ENCODE data around the gene UNC5B. TPM values are rescaled to one million over a fixed set of nuclear protein-coding genes. Genes with fewer than 3 reads are reported as not detected.
A peak's percentile ranks its signal among the peaks of the same experiment; 100 is the strongest.

Gene UNC5B
- total RNA-seq, 1 experiment from 2014 or later = 22.0 TPM

DNA sequence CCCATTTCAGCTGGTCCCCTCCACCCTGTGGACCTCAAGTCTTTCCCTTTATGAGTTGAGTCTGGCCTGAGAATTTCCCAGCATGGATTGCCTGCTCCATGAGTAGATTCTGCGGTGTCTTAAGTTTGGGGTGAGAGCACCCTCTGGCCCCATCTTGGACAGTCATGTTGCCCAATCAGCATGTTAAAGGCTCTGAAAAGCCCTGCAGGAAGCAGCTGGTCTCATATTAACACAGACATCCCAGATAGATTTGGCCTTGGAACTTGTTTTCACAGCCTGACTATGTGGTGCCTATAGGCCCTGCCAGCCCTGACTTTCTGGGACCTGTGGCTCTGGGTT lies 91.2 kb downstream of the UNC5B start:
- no peaks in the 10 kb centered on the region for H3K9me3 ChIP-seq (ENCODE audit: control insufficient read depth in 1 of 2, insufficient read depth in 1 of 2, low read depth in 1 of 2, low read length in 2 of 2)
- H3K27ac ChIP-seq (ENCODE audit: low read depth, low read length) = no peak overlapping the region
- ATAC-seq (peak; percentile 22; the same call in 1 of the 2 replicates), DNase-seq (ENCODE audit: low read depth, low spot score) (no peak)
- H3K79me2 ChIP-seq (ENCODE audit: insufficient read depth, low read length) = no peaks in the 10 kb centered on the region
- RAD21 ChIA-PET (ENCODE audit: low non-redundant PET in 1 of 2, low total read pairs in 2 of 2, uncharacterized antibody in 2 of 2, unreplicated experiment in 2 of 2) = no interaction called here
- peaks cover 0 to 8% of the 10 kb centered on the region in 2 experiments; a peak in 2 of 4 replicates for H3K4me1 ChIP-seq (ENCODE audit: control insufficient read depth in 1 of 2, insufficient read depth in 2 of 2, low read length in 2 of 2)
- TF ChIP-seq TCF7L2 (IDR thresholded peaks at IDR 0.05; ENCODE audit: borderline replicate concordance, extremely low read depth, insufficient read depth, insufficient read length) (no peak), POLR2AphosphoS5 (IDR thresholded peaks at IDR 0.05; ENCODE audit: low read depth, low read length) (no peak), CEBPB (IDR thresholded peaks at IDR 0.05; ENCODE audit: low read depth) (no peak), ELF1 (IDR thresholded peaks at IDR 0.05; ENCODE audit: borderline replicate concordance, low read depth) (no peak), POLR2A (IDR thresholded peaks at IDR 0.05; ENCODE audit: borderline replicate concordance, extremely low read depth, insufficient read depth, insufficient read length) (no peak), FOSL1 (IDR thresholded peaks at IDR 0.05; ENCODE audit: low read depth) (no peak), JUND (IDR thresholded peaks at IDR 0.05) (no peak)
- TF ChIP-seq, protein P1, sequence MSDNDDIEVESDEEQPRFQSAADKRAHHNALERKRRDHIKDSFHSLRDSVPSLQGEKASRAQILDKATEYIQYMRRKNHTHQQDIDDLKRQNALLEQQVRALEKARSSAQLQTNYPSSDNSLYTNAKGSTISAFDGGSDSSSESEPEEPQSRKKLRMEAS (IDR thresholded peaks at IDR 0.05) = no peak
- H3K4me3 ChIP-seq (replicated peaks in 1 of 2; ENCODE audit: low read depth in 1 of 2, low read length in 2 of 2) = no peak overlapping the region
- H3K9ac ChIP-seq (ENCODE audit: low read length) = no peak overlapping the region
- CTCF ChIA-PET = no interaction called here
- H3K4me2 ChIP-seq (ENCODE audit: low read length) = no peak overlapping the region
- BruUV-seq (replicated peaks) = no TSS peak
- peaks cover 0 to 6% of the 10 kb centered on the region in 2 experiments; a peak in 1 of 4 replicates for H3K36me3 ChIP-seq (ENCODE audit: control insufficient read depth in 1 of 2, insufficient read depth in 2 of 2, low read length in 2 of 2)
- intact Hi-C loops (cut with micrococcal nuclease) = no loop called here
- POLR2A ChIA-PET = no interaction called here
- no peaks in the 10 kb centered on the region for H4K20me1 ChIP-seq (ENCODE audit: insufficient read depth)
- no peaks in the 10 kb centered on the region for H3K27me3 ChIP-seq (ENCODE audit: insufficient read depth, low read length)
- no peaks in the 10 kb centered on the region for H3K9me2 ChIP-seq (ENCODE audit: insufficient read depth)
- no peak overlapping the region for H2AFZ ChIP-seq (ENCODE audit: low read depth, low read length, poor library complexity, severe bottlenecking)

DNA sequence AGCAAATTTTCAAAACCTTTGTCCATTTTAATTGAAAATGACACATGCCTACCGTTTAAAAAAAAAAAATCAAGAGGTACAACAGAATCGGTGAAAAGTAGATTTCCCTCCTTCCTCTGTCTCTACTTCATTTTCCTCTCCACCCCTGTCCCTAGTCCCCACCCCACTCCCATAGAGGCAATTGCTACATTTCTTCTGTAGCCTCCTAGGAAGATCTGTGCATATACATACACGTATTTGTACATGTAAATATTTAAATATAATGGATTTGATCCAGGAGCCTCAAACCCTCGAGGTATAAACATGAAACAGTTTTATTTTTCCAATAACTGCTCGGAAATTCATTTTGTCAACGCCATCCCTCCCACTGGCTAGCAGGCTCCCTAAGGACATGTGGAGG lies 92.5 kb downstream of the UNC5B start:
- H3K4me1 ChIP-seq (ENCODE audit: control insufficient read depth in 1 of 2, insufficient read depth in 2 of 2, low read length in 2 of 2) = peaks cover 0 to 8% of the 10 kb centered on the region in 2 experiments; a peak in 2 of 4 replicates
- no peaks in the 10 kb centered on the region for H3K9me2 ChIP-seq (ENCODE audit: insufficient read depth)
- no peaks in the 10 kb centered on the region for H3K36me3 ChIP-seq (ENCODE audit: control insufficient read depth in 1 of 2, insufficient read depth in 2 of 2, low read length in 2 of 2)
- ChIA-PET RAD21 (ENCODE audit: low non-redundant PET in 1 of 2, low total read pairs in 2 of 2, uncharacterized antibody in 2 of 2, unreplicated experiment in 2 of 2) (no interaction called here), CTCF (interaction anchor here (2.2 kb wide), 1 partner anchor 402 kb away, joined by 5 read pairs; no protein-coding TSS in a partner anchor), POLR2A (no interaction called here)
- intact Hi-C loops (cut with micrococcal nuclease) = no loop called here
- H3K9ac ChIP-seq (ENCODE audit: low read length) = no peak overlapping the region
- H4K20me1 ChIP-seq (ENCODE audit: insufficient read depth) = no peaks in the 10 kb centered on the region
- no peak overlapping the region for H3K4me3 ChIP-seq (replicated peaks in 1 of 2; ENCODE audit: low read depth in 1 of 2, low read length in 2 of 2)
- no peaks in the 10 kb centered on the region for H3K27me3 ChIP-seq (ENCODE audit: insufficient read depth, low read length)
- H3K9me3 ChIP-seq (ENCODE audit: control insufficient read depth in 1 of 2, insufficient read depth in 1 of 2, low read depth in 1 of 2, low read length in 2 of 2) = no peaks in the 10 kb centered on the region
- no peak overlapping the region for H3K4me2 ChIP-seq (ENCODE audit: low read length)
- ATAC-seq = no peak
- H3K79me2 ChIP-seq (ENCODE audit: insufficient read depth, low read length) = no peaks in the 10 kb centered on the region
- H3K27ac ChIP-seq (ENCODE audit: low read depth, low read length) = no peak overlapping the region
- no TSS peak for BruUV-seq (replicated peaks)
- no peak for DNase-seq (ENCODE audit: low read depth, low spot score)
- no peak overlapping the region for H2AFZ ChIP-seq (ENCODE audit: low read depth, low read length, poor library complexity, severe bottlenecking)
- TF ChIP-seq ZNF274 (IDR thresholded peaks at IDR 0.05; ENCODE audit: low read depth, low read length) = no peak
- TF ChIP-seq TCF7L2 (IDR thresholded peaks at IDR 0.05; ENCODE audit: borderline replicate concordance, extremely low read depth, insufficient read depth, insufficient read length) = no peak
- TF ChIP-seq, protein P2, sequence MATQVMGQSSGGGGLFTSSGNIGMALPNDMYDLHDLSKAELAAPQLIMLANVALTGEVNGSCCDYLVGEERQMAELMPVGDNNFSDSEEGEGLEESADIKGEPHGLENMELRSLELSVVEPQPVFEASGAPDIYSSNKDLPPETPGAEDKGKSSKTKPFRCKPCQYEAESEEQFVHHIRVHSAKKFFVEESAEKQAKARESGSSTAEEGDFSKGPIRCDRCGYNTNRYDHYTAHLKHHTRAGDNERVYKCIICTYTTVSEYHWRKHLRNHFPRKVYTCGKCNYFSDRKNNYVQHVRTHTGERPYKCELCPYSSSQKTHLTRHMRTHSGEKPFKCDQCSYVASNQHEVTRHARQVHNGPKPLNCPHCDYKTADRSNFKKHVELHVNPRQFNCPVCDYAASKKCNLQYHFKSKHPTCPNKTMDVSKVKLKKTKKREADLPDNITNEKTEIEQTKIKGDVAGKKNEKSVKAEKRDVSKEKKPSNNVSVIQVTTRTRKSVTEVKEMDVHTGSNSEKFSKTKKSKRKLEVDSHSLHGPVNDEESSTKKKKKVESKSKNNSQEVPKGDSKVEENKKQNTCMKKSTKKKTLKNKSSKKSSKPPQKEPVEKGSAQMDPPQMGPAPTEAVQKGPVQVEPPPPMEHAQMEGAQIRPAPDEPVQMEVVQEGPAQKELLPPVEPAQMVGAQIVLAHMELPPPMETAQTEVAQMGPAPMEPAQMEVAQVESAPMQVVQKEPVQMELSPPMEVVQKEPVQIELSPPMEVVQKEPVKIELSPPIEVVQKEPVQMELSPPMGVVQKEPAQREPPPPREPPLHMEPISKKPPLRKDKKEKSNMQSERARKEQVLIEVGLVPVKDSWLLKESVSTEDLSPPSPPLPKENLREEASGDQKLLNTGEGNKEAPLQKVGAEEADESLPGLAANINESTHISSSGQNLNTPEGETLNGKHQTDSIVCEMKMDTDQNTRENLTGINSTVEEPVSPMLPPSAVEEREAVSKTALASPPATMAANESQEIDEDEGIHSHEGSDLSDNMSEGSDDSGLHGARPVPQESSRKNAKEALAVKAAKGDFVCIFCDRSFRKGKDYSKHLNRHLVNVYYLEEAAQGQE (IDR thresholded peaks at IDR 0.05; ENCODE audit: low read depth) = no peak
- TF ChIP-seq JUND (IDR thresholded peaks at IDR 0.05) = no peak
- TF ChIP-seq CBX3 (IDR thresholded peaks at IDR 0.05; ENCODE audit: low read depth) = no peak
- TF ChIP-seq, protein P1 (IDR thresholded peaks at IDR 0.05) = no peak
- TF ChIP-seq CEBPB (IDR thresholded peaks at IDR 0.05; ENCODE audit: low read depth) = no peak
- no peak for TF ChIP-seq ZFX (IDR thresholded peaks at IDR 0.05)
- TF ChIP-seq POLR2AphosphoS5 (IDR thresholded peaks at IDR 0.05; ENCODE audit: low read depth, low read length) = no peak
- TF ChIP-seq, protein P3, sequence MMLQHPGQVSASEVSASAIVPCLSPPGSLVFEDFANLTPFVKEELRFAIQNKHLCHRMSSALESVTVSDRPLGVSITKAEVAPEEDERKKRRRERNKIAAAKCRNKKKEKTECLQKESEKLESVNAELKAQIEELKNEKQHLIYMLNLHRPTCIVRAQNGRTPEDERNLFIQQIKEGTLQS (IDR thresholded peaks at IDR 0.05) = no peak
- no peak for TF ChIP-seq SIN3A (IDR thresholded peaks at IDR 0.05; ENCODE audit: low read depth)
- no peak for TF ChIP-seq YY1 (IDR thresholded peaks at IDR 0.05; ENCODE audit: extremely low read depth, insufficient replicate concordance, low read depth, low read length)

All from HCT116 (cell line).